HepG2 (cell line): ENCODE measurements around the gene NRSN2. TPM values are rescaled to one million over a fixed set of nuclear protein-coding genes. Genes with fewer than 3 reads are reported as not detected.

Experiments
- AHDC1 ChIP-seq: sonication (generic); formaldehyde crosslinking; IDR thresholded peaks from 2 replicates; pipeline ENCODE4 v1.5.1; 2020; ENCODE audit warnings: mild to moderate bottlenecking, missing genetic modification reagents, borderline replicate concordance
- NFE2L2 ChIP-seq: fragments of 150-350 bp; IDR thresholded peaks from 2 replicates; pipeline ENCODE4 v1.6.1; 2014; ENCODE audit warnings: low read length
- POLR2A ChIP-seq, 2 experiments: IDR thresholded peaks; 2 replicates each; pipeline ENCODE4 v1.6.1; 2011; ENCODE audit warnings: low read depth in 2 of 2, low read length in 2 of 2, mild to moderate bottlenecking in 1 of 2, moderate library complexity in 1 of 2; ENCODE audit not compliant: insufficient read depth in 1 of 2
- SATB2 ChIP-seq: sonication (generic); formaldehyde crosslinking; IDR thresholded peaks from 2 replicates; pipeline ENCODE4 v1.5.0; 2020; ENCODE audit warnings: missing genetic modification reagents
- SKIL ChIP-seq: sonication (generic); formaldehyde crosslinking; IDR thresholded peaks from 2 replicates; pipeline ENCODE4 v1.8.0; 2022; ENCODE audit warnings: missing genetic modification reagents, mild to moderate bottlenecking, moderate library complexity, borderline replicate concordance
- TFE3 ChIP-seq: IDR thresholded peaks from 2 replicates; pipeline ENCODE4 v1.6.1; 2016
- polyA plus RNA-seq, 8 experiments: library from polyadenylated mRNA; depleted of rRNA in 3 of 8; stranded (reverse) in 7 of 8; unstranded in 1 of 8; fragments of >200 nt; fragmentation: Illumina TruSeq in 4 of 8; extraction: Trizol in 4 of 8; gene quantifications; 2 replicates each; pipeline versions ENCODE4 v1.2.1 to v1.2.3, GENCODE V29; 2011 to 2016; ENCODE audit warnings: low read depth in 4 of 8, missing spikeins in 1 of 8, mixed read lengths in 1 of 8; ENCODE audit not compliant: insufficient read depth in 1 of 8
- total RNA-seq, 5 experiments: library from RNA; depleted of rRNA; stranded (reverse); fragments of >200 nt; fragmentation: Illumina TruSeq; extraction: Trizol; gene quantifications; 2 replicates each; pipeline ENCODE4 v1.2.3, GENCODE V29; 2016; ENCODE audit warnings: low read depth in 1 of 5

Gene NRSN2
- total and polyA plus RNA-seq, 2 of the 13 experiments (the other 11 are each of a cell fraction or from before 2014, with no cell fraction given), result 32.3 to 49.4 TPM

GRCh38 chr20:348972-349841 lies 2.3 kb downstream of the NRSN2 start (continued):
- no peak for TF ChIP-seq AHDC1 (CRISPR knock-in tag)
- peak; percentile 50; the same call in 1 of the 2 replicates for TF ChIP-seq TFE3 (CRISPR knock-in tag)
- 0 out of 2 replicates have a peak, but pooled peaks have one; percentile 24 for TF ChIP-seq SKIL (CRISPR knock-in tag)
- TF ChIP-seq NFE2L2, result no peak
- TF ChIP-seq SATB2 (CRISPR knock-in tag), result no peak
- TF ChIP-seq POLR2A (IDR thresholded peaks at IDR 0.05; ENCODE audit: insufficient read depth in 1 of 2, low read depth in 2 of 2, low read length in 2 of 2), result peak in 1 of 2 experiments; percentile 53; a peak in 3 of 4 replicates
